GM23248 (cell line): ENCODE data around the gene CARMIL1.

Source experiments
- EZH2 ChIP-seq: fragments of 200-600 bp; sonication (generic); IDR thresholded peaks from 2 replicates; pipeline ENCODE4 v1.6.1; 2018; ENCODE audit warnings: antibody characterized with exemption, mild to moderate bottlenecking; ENCODE audit not compliant: insufficient read depth, poor library complexity, severe bottlenecking
- EZH2phosphoT487 ChIP-seq: fragments of 200-600 bp; sonication (generic); IDR thresholded peaks from 2 replicates; pipeline ENCODE4 v1.6.1; 2018; ENCODE audit warnings: antibody characterized with exemption, moderate library complexity, mild to moderate bottlenecking, low read depth; ENCODE audit not compliant: insufficient read depth

DNA sequence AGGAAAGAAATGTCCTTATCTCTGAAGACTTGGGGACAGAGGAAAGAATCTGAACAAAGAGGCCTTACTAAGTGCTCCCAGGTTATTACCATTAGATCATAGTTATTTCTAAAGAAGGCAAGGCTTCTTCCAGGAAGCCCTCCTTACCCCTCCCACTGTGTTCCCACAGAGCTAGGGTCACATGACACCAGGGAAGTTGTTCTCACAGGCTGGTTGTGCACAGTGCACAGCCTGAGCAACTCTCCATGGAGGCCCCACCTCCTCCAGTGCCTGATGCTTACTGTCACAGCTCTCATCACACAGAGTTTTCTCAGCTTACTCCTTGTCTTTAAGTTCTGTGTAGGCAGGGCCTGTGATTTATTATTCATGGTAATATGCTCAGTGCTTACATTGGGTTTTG lies 303.9 kb downstream of the CARMIL1 start:
- no peak for TF ChIP-seq EZH2
- no peak for TF ChIP-seq EZH2phosphoT487
